K562 (cell line): ENCODE data around the gene RAD23B. TPM values are rescaled to one million over a fixed set of nuclear protein-coding genes. Genes with fewer than 3 reads are reported as not detected.

ENCODE experiments used
- ATF7 ChIP-seq: fragments of 450-650 bp; IDR thresholded peaks from 2 replicates; pipeline ENCODE4 v1.7.1; 2014; ENCODE audit warnings: mild to moderate bottlenecking, moderate library complexity
- BDP1 ChIP-seq: IDR thresholded peaks from 3 replicates; pipeline ENCODE4 v1.6.1; 2011; ENCODE audit not compliant: insufficient read length, insufficient read depth
- CBX8 ChIP-seq: fragments of 200-600 bp; sonication (generic); IDR thresholded peaks from 2 replicates; pipeline ENCODE4 v1.6.1; 2012; ENCODE audit warnings: borderline replicate concordance, mixed run types, low read depth, mild to moderate bottlenecking, moderate library complexity, mixed read lengths, low read length, control low read depth, inconsistent platforms; ENCODE audit not compliant: poor library complexity, severe bottlenecking; ENCODE audit errors: extremely low read depth
- ERF ChIP-seq: fragments of 450-650 bp; formaldehyde crosslinking; IDR thresholded peaks from 2 replicates; pipeline ENCODE4 v1.4.0; 2020; ENCODE audit warnings: mild to moderate bottlenecking, mixed read lengths
- HNRNPH1 ChIP-seq: fragments of 200-400 bp; formaldehyde crosslinking; optimal IDR thresholded peaks from 2 replicates; pipeline ENCODE3; 2017; ENCODE audit warnings: low read depth, mild to moderate bottlenecking, low read length, moderate library complexity
- HOMEZ ChIP-seq: fragments of 250-450 bp; sonication (Bioruptor Pico); IDR thresholded peaks from 2 replicates; pipeline ENCODE4 v1.4.0; 2020; ENCODE audit warnings: mild to moderate bottlenecking, moderate library complexity
- L3MBTL2 ChIP-seq: fragments of 450-650 bp; IDR thresholded peaks from 2 replicates; pipeline ENCODE4 v1.6.1; 2016; ENCODE audit warnings: mild to moderate bottlenecking, moderate library complexity
- RBFOX2 ChIP-seq: fragments of 200-400 bp; formaldehyde crosslinking; IDR thresholded peaks from 2 replicates; pipeline ENCODE4 v1.6.1; 2017; ENCODE audit warnings: low read depth, mild to moderate bottlenecking, low read length, moderate library complexity
- SRF ChIP-seq, 2 experiments: fragments of 250-450, 450-650 bp in 1 of 2; sonication (Bioruptor Pico) in 1 of 2; sonication (generic) in 1 of 2; formaldehyde crosslinking; IDR thresholded peaks; 2 replicates each; pipeline versions ENCODE4 v1.5.0 to v1.5.1; 2020 to 2022; ENCODE audit warnings: mild to moderate bottlenecking in 1 of 2, missing genetic modification reagents in 1 of 2
- ZNF311 ChIP-seq: fragments of 250-450 bp; sonication (Bioruptor Pico); IDR thresholded peaks from 2 replicates; pipeline ENCODE4 v1.4.0; 2020; ENCODE audit warnings: mild to moderate bottlenecking, moderate library complexity
- polyA plus RNA-seq, 8 experiments: library from polyadenylated mRNA; depleted of rRNA in 4 of 8; stranded (reverse) in 5 of 8; unstranded in 3 of 8; fragments of >200 nt; fragmentation: Nextera tagmentation in 2 of 8; fragmentation: Illumina TruSeq in 1 of 8; extraction: Ambion mirVana in 2 of 8; extraction: Trizol in 1 of 8; gene quantifications; 2 replicates each; pipeline versions ENCODE4 v1.2.1 to v1.2.3, GENCODE V29; 2011 to 2014; ENCODE audit warnings: inconsistent platforms in 1 of 8, missing spikeins in 1 of 8
- total RNA-seq, 7 experiments: library from RNA; depleted of rRNA in 6 of 7; stranded (reverse); fragments of >200 nt in 6 of 7; fragmentation: Illumina TruSeq in 2 of 7; extraction: Trizol in 2 of 7; gene quantifications; 2 replicates each; pipeline versions ENCODE4 v1.2.1 to v1.2.3, GENCODE V29; 2011 to 2021; ENCODE audit warnings: low replicate concordance in 1 of 7
- TF ChIP-seq, protein P1 (sequence below): sonication (generic); formaldehyde crosslinking; IDR thresholded peaks from 2 replicates; pipeline ENCODE4 v1.8.0; 2023; ENCODE audit warnings: mild to moderate bottlenecking, missing genetic modification reagents
- TF ChIP-seq, protein P2 (sequence below): fragments of 200-600 bp; sonication (generic); IDR thresholded peaks from one replicate; pipeline ENCODE4 v1.6.1; 2012; ENCODE audit warnings: mild to moderate bottlenecking, low read depth, low read length, inconsistent platforms

The RAD23B gene
- total and polyA plus RNA-seq, 9 of the 15 experiments (the other 6 are each of a cell fraction or from before 2014, with no cell fraction given) = 14.5 to 184 (median 114) TPM

DNA sequence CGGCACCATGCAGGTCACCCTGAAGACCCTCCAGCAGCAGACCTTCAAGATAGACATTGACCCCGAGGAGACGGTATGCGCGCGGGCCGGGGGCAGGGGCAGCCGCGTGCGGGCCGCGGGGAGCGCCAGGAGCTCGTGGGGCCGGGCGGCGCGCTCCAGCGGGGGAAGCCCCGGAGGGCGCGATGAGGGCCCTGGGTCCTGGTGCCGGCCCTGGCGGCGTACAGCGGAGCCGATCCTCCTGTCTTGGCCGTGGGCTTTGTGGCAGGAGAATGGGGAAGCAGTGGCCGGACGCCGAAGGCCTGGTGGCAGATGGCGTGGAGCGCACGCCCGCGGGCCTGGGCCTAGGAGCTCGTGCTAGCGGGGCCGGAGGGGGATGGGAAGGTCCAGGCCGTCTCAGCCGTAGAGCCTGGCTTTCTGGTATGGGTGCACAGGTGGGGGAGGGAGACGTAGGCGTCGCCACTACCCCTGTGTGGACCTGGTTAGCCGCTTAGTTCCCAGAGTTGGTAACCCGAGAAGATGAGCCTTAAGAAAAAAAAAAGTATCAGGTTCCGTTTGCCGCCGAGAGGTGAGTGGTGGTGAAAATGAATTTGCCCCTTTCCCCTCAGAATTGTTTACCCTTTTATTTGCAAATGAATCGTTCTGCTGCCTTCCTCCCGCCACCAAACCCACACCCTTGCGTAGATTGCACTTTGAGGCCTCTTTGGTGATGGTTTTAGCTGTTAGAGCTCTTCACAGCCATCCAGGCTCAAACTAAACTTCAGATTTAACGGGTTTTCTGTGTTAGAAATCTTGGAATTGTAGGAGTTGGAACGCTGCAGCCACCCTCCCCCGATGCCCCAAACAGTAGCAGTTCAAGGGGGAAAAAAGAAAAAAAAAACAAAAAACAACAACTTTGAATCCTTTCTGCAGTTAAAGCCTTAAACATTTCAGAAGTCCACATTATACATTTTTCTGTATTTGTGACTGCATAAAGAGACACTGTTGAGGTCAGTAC lies 841 bp downstream of the RAD23B start (continued):
- TF ChIP-seq HOMEZ (CRISPR knock-in tag) (no peak), CBX8 (no peak), HNRNPH1 (no peak), ZNF311 (CRISPR knock-in tag) (no peak), RBFOX2 (peak; percentile 78), SRF (CRISPR knock-in tag; IDR thresholded peaks at IDR 0.05) (no peak), ERF (CRISPR knock-in tag) (no peak), ATF7 (no peak), BDP1 (no peak), L3MBTL2 (peak; percentile 75)
- TF ChIP-seq, protein P1, sequence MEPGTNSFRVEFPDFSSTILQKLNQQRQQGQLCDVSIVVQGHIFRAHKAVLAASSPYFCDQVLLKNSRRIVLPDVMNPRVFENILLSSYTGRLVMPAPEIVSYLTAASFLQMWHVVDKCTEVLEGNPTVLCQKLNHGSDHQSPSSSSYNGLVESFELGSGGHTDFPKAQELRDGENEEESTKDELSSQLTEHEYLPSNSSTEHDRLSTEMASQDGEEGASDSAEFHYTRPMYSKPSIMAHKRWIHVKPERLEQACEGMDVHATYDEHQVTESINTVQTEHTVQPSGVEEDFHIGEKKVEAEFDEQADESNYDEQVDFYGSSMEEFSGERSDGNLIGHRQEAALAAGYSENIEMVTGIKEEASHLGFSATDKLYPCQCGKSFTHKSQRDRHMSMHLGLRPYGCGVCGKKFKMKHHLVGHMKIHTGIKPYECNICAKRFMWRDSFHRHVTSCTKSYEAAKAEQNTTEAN (CRISPR knock-in tag) = no peak
- TF ChIP-seq, protein P2, sequence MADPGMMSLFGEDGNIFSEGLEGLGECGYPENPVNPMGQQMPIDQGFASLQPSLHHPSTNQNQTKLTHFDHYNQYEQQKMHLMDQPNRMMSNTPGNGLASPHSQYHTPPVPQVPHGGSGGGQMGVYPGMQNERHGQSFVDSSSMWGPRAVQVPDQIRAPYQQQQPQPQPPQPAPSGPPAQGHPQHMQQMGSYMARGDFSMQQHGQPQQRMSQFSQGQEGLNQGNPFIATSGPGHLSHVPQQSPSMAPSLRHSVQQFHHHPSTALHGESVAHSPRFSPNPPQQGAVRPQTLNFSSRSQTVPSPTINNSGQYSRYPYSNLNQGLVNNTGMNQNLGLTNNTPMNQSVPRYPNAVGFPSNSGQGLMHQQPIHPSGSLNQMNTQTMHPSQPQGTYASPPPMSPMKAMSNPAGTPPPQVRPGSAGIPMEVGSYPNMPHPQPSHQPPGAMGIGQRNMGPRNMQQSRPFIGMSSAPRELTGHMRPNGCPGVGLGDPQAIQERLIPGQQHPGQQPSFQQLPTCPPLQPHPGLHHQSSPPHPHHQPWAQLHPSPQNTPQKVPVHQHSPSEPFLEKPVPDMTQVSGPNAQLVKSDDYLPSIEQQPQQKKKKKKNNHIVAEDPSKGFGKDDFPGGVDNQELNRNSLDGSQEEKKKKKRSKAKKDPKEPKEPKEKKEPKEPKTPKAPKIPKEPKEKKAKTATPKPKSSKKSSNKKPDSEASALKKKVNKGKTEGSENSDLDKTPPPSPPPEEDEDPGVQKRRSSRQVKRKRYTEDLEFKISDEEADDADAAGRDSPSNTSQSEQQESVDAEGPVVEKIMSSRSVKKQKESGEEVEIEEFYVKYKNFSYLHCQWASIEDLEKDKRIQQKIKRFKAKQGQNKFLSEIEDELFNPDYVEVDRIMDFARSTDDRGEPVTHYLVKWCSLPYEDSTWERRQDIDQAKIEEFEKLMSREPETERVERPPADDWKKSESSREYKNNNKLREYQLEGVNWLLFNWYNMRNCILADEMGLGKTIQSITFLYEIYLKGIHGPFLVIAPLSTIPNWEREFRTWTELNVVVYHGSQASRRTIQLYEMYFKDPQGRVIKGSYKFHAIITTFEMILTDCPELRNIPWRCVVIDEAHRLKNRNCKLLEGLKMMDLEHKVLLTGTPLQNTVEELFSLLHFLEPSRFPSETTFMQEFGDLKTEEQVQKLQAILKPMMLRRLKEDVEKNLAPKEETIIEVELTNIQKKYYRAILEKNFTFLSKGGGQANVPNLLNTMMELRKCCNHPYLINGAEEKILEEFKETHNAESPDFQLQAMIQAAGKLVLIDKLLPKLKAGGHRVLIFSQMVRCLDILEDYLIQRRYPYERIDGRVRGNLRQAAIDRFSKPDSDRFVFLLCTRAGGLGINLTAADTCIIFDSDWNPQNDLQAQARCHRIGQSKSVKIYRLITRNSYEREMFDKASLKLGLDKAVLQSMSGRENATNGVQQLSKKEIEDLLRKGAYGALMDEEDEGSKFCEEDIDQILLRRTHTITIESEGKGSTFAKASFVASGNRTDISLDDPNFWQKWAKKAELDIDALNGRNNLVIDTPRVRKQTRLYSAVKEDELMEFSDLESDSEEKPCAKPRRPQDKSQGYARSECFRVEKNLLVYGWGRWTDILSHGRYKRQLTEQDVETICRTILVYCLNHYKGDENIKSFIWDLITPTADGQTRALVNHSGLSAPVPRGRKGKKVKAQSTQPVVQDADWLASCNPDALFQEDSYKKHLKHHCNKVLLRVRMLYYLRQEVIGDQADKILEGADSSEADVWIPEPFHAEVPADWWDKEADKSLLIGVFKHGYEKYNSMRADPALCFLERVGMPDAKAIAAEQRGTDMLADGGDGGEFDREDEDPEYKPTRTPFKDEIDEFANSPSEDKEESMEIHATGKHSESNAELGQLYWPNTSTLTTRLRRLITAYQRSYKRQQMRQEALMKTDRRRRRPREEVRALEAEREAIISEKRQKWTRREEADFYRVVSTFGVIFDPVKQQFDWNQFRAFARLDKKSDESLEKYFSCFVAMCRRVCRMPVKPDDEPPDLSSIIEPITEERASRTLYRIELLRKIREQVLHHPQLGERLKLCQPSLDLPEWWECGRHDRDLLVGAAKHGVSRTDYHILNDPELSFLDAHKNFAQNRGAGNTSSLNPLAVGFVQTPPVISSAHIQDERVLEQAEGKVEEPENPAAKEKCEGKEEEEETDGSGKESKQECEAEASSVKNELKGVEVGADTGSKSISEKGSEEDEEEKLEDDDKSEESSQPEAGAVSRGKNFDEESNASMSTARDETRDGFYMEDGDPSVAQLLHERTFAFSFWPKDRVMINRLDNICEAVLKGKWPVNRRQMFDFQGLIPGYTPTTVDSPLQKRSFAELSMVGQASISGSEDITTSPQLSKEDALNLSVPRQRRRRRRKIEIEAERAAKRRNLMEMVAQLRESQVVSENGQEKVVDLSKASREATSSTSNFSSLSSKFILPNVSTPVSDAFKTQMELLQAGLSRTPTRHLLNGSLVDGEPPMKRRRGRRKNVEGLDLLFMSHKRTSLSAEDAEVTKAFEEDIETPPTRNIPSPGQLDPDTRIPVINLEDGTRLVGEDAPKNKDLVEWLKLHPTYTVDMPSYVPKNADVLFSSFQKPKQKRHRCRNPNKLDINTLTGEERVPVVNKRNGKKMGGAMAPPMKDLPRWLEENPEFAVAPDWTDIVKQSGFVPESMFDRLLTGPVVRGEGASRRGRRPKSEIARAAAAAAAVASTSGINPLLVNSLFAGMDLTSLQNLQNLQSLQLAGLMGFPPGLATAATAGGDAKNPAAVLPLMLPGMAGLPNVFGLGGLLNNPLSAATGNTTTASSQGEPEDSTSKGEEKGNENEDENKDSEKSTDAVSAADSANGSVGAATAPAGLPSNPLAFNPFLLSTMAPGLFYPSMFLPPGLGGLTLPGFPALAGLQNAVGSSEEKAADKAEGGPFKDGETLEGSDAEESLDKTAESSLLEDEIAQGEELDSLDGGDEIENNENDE = no peak
